ENCODE data around the gene PCNX2.
"Not testable (repeated sequence)": the region's sequence is repeated elsewhere in the genome, so short reads cannot be mapped to it uniquely, and the experiment has no call there.

GRCh38 chr1:233003638-233004037 is 291.9 kb downstream of the PCNX2 start:
- TF ChIP-seq POLR2AphosphoS5 (IDR thresholded peaks at IDR 0.05; ENCODE audit: low read depth); EZH2phosphoT487 (IDR thresholded peaks at IDR 0.05; ENCODE audit: unreplicated experiment); CREB1 (CRISPR knock-in tag; IDR thresholded peaks at IDR 0.05; ENCODE audit: low read depth); EZH2 (IDR thresholded peaks at IDR 0.05; ENCODE audit: low read depth, unreplicated experiment); JUNB (IDR thresholded peaks at IDR 0.05; ENCODE audit: unreplicated experiment): not testable (repeated sequence)
- TF ChIP-seq, protein P1, sequence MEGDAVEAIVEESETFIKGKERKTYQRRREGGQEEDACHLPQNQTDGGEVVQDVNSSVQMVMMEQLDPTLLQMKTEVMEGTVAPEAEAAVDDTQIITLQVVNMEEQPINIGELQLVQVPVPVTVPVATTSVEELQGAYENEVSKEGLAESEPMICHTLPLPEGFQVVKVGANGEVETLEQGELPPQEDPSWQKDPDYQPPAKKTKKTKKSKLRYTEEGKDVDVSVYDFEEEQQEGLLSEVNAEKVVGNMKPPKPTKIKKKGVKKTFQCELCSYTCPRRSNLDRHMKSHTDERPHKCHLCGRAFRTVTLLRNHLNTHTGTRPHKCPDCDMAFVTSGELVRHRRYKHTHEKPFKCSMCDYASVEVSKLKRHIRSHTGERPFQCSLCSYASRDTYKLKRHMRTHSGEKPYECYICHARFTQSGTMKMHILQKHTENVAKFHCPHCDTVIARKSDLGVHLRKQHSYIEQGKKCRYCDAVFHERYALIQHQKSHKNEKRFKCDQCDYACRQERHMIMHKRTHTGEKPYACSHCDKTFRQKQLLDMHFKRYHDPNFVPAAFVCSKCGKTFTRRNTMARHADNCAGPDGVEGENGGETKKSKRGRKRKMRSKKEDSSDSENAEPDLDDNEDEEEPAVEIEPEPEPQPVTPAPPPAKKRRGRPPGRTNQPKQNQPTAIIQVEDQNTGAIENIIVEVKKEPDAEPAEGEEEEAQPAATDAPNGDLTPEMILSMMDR (conservative IDR thresholded peaks at IDR 0.05; ENCODE audit: low read depth in 2 of 2), result not testable (repeated sequence)
- TF ChIP-seq, protein P2, sequence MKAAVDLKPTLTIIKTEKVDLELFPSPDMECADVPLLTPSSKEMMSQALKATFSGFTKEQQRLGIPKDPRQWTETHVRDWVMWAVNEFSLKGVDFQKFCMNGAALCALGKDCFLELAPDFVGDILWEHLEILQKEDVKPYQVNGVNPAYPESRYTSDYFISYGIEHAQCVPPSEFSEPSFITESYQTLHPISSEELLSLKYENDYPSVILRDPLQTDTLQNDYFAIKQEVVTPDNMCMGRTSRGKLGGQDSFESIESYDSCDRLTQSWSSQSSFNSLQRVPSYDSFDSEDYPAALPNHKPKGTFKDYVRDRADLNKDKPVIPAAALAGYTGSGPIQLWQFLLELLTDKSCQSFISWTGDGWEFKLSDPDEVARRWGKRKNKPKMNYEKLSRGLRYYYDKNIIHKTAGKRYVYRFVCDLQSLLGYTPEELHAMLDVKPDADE (IDR thresholded peaks at IDR 0.05), result not testable (repeated sequence)
- TF ChIP-seq, protein P3, sequence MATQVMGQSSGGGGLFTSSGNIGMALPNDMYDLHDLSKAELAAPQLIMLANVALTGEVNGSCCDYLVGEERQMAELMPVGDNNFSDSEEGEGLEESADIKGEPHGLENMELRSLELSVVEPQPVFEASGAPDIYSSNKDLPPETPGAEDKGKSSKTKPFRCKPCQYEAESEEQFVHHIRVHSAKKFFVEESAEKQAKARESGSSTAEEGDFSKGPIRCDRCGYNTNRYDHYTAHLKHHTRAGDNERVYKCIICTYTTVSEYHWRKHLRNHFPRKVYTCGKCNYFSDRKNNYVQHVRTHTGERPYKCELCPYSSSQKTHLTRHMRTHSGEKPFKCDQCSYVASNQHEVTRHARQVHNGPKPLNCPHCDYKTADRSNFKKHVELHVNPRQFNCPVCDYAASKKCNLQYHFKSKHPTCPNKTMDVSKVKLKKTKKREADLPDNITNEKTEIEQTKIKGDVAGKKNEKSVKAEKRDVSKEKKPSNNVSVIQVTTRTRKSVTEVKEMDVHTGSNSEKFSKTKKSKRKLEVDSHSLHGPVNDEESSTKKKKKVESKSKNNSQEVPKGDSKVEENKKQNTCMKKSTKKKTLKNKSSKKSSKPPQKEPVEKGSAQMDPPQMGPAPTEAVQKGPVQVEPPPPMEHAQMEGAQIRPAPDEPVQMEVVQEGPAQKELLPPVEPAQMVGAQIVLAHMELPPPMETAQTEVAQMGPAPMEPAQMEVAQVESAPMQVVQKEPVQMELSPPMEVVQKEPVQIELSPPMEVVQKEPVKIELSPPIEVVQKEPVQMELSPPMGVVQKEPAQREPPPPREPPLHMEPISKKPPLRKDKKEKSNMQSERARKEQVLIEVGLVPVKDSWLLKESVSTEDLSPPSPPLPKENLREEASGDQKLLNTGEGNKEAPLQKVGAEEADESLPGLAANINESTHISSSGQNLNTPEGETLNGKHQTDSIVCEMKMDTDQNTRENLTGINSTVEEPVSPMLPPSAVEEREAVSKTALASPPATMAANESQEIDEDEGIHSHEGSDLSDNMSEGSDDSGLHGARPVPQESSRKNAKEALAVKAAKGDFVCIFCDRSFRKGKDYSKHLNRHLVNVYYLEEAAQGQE (IDR thresholded peaks at IDR 0.05; ENCODE audit: unreplicated experiment), result not testable (repeated sequence)
